ENCODE measurements around the gene COX18. TPM values are rescaled to one million over a fixed set of nuclear protein-coding genes. Genes with fewer than 3 reads are reported as not detected.

The COX18 gene
- total RNA-seq, 1 donor from 2014 or later, result 19.6 TPM

DNA sequence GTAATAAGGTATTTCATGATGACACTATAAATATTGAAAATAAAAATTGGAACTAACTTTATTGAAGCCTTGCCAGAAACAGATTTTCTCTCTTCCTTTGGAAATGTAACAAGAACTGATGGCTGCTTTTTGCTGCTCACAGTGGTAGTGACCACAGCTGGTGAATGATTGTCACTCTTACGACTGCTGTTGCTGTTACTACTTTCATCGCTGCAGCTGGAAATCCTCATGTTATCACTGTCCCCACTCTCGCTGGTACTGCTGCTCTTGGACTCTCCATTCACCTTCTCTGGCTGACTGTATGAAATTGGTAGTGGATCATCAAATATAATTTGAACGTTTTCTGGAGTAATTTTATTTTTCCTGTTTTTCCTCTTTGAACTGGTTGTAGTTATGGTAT is 28.5 kb upstream of the COX18 start:
- no peak for DNase-seq (ENCODE audit: low read depth)
- TF ChIP-seq, protein P1, sequence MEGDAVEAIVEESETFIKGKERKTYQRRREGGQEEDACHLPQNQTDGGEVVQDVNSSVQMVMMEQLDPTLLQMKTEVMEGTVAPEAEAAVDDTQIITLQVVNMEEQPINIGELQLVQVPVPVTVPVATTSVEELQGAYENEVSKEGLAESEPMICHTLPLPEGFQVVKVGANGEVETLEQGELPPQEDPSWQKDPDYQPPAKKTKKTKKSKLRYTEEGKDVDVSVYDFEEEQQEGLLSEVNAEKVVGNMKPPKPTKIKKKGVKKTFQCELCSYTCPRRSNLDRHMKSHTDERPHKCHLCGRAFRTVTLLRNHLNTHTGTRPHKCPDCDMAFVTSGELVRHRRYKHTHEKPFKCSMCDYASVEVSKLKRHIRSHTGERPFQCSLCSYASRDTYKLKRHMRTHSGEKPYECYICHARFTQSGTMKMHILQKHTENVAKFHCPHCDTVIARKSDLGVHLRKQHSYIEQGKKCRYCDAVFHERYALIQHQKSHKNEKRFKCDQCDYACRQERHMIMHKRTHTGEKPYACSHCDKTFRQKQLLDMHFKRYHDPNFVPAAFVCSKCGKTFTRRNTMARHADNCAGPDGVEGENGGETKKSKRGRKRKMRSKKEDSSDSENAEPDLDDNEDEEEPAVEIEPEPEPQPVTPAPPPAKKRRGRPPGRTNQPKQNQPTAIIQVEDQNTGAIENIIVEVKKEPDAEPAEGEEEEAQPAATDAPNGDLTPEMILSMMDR (conservative IDR thresholded peaks at IDR 0.05; ENCODE audit: low read depth, low read length), result no peak
- no peak overlapping the region for H3K4me3 ChIP-seq (ENCODE audit: low read depth, low read length)

DNA sequence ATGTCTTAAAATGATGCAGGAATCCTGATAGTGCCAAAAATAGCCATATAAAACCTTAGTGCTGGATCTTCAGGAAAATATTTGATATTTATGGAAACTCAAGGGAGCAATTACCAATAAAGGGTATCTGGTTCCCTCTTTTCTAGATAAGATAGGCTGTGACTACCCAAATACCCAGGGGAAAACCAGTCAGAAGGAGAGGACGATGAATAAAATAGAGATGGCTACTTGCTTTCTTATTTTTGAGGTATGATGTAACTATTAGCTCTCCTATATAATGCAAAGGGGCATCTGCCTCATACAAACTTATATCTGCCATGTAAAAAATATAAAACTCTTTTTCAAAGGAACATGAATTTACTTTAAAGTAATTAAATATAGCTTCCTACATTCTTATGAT is 23.4 kb upstream of the COX18 start:
- TF ChIP-seq, protein P1 (conservative IDR thresholded peaks at IDR 0.05; ENCODE audit: low read depth, low read length), result no peak
- no peak for DNase-seq (ENCODE audit: low read depth)
- H3K4me3 ChIP-seq (ENCODE audit: low read depth, low read length), result no peak overlapping the region

DNA sequence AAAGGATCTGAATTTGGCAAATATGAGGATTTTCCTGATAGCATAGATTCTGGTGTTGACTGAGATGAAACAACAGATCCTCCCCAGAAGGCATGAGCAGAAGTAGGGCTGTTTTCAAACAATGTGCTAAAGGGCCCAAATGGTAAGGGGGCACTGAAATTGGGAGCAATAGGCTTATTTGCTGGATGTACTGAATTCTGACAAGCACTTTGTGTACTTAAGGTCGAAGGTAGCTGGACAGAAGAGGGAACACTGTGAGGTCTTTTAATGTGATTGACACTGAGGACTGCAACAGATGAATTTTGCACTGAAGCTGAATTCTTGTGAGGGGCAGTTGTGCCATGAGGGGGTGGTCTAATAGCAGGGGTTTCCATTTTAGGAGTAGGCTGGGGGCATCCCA is 21.2 kb upstream of the COX18 start:
- no peak overlapping the region for H3K4me3 ChIP-seq (ENCODE audit: low read depth, low read length)
- DNase-seq (ENCODE audit: low read depth), result no peak
- TF ChIP-seq, protein P1 (conservative IDR thresholded peaks at IDR 0.05; ENCODE audit: low read depth, low read length), result no peak

DNA sequence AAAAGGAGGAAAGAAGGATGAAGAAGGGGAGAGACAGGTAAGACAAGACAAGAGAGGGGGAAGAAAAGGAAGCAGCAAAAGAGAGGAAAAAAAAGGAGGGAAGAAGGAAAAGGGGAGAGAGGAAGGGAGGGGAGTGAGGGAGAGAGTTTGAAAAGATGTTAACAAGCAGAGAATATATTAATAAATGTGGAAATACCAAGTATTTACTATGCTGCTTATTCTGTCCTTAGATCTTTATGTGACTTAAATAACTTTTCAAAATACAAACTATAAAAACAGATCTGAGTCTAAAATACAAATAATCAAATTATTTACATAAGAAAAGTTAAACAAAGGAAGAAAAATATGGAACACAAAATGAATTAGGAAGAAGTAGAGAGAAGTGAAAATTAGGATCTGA is 18.4 kb upstream of the COX18 start:
- TF ChIP-seq, protein P1 (conservative IDR thresholded peaks at IDR 0.05; ENCODE audit: low read depth, low read length), result no peak
- DNase-seq (ENCODE audit: low read depth), result no peak

DNA sequence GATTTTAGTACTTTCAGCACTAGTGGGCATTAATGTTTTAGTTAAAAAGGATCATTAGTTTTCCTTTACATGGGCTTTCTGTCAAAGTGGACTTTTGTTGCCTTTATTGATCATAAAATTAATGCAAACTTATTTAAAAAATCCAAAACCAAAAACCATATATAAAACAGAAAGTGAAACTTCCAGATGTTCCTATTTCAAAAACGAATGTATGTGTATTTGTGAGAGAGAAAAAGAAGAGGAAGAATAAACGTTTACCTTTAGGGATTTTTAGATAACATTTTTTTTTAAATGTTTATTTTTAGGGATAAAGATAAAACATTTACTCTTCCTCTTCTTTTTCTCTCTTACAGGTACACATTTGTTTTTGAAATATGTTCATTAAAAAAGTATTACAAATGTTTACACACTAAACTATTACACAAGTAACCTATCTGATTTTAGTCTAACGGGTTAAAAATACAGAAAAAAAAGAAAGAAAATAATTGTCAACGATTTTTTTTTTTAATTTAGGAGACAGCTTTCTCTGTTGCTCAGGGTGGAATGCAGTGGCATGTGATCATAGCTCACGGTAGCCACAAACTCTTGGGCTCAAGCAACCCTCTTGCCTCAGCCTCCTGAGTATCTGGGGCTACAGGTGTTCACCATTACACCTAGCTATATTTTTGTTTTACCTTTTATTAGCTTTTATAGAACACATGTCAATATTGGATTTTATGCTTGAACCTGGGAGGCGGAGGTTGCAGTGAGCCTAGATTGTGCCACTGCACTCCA is 16.8 kb upstream of the COX18 start:
- DNase-seq (ENCODE audit: low read depth), result no peak
- H3K4me3 ChIP-seq (ENCODE audit: low read depth, low read length), result no peak overlapping the region
- TF ChIP-seq, protein P1 (conservative IDR thresholded peaks at IDR 0.05; ENCODE audit: low read depth, low read length), result no peak

More for the DNA sequence above, 18.4 kb upstream of the COX18 start:
- H3K4me3 ChIP-seq (ENCODE audit: low read depth, low read length), result no peak overlapping the region

DNA sequence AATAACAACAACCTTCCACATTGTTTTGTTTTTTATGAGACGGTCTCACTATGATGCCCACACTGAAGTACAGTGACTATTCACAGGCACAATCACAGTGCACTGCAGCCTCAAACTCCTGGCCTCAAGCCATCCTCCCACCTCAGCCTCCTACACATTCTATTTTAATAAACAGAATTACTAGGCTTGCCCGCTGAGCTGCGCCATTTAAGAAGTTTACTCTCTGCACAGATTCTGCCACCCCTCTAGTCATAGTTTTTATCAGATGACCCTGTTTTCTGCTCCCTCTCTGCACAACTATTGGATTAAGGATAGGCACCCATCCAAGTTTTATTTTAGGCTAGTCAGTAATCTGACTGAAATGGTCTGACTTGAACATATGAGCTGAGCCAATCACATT is 11.3 kb upstream of the COX18 start:
- no peak overlapping the region for H3K4me3 ChIP-seq (ENCODE audit: low read depth, low read length)
- TF ChIP-seq, protein P1 (conservative IDR thresholded peaks at IDR 0.05; ENCODE audit: low read depth, low read length), result no peak
- DNase-seq (ENCODE audit: low read depth), result no peak

DNA sequence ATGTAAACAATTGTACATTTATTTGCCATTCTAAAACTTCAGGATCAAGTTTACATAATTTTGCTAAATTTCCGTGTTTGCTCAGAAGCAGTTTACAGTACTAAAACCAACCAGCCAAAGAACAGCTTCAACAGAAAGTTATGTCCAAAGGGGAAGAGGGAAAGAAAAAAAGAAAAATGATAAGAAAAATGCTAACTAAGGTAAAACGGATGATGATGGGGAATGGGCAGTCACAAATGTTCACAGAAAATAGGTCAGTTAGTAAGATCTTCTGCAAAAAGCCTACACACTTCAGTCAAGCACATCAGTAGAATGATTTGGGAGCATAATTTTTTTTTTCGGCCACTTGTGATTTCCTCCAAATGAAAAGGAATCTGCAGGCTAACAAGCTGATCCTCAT is 6.3 kb upstream of the COX18 start:
- no peak overlapping the region for H3K4me3 ChIP-seq (ENCODE audit: low read depth, low read length)
- TF ChIP-seq, protein P1 (conservative IDR thresholded peaks at IDR 0.05; ENCODE audit: low read depth, low read length), result no peak
- DNase-seq (ENCODE audit: low read depth), result no peak
